Raji (cell line): ENCODE data around the gene ZNF423.

Experiments
- POLR2A ChIP-seq: IDR thresholded peaks from 2 replicates; pipeline ENCODE4 v1.6.1; 2011; ENCODE audit warnings: low read depth, low read length, control low read depth; ENCODE audit not compliant: insufficient read depth

The ZNF423 gene

GRCh38 chr16:49842972-49843371 is 12.9 kb downstream of the ZNF423 start:
- TF ChIP-seq POLR2A = no peak

- no peak for TF ChIP-seq POLR2A
These were observed 16.7 kb downstream of the ZNF423 start for GRCh38 chr16:49839017-49839825.

GRCh38 chr16:49838441-49839016 is 17.4 kb downstream of the ZNF423 start:
- no peak for TF ChIP-seq POLR2A

- TF ChIP-seq POLR2A = no peak
These were observed 18.1 kb downstream of the ZNF423 start for GRCh38 chr16:49837688-49838410.

DNA sequence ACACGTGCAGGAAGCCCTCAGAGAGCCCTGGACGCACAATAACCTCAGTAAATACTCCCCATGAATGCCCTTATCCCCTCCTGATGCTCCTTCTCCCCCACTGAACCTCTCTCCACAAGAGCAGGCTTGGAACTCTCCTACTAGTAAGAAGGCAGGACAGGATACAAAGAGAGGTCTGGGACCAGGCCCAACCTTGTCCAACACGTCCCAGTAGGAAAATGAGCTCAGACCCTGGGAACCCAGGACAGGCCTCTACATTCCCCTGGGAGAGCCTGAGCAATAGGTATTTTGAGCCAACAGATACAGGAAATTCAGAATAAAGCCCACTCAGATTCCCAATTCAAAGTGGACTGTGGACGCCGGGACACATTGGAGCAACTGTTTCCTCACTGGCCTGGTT is 19.2 kb downstream of the ZNF423 start:
- no peak for TF ChIP-seq POLR2A

DNA sequence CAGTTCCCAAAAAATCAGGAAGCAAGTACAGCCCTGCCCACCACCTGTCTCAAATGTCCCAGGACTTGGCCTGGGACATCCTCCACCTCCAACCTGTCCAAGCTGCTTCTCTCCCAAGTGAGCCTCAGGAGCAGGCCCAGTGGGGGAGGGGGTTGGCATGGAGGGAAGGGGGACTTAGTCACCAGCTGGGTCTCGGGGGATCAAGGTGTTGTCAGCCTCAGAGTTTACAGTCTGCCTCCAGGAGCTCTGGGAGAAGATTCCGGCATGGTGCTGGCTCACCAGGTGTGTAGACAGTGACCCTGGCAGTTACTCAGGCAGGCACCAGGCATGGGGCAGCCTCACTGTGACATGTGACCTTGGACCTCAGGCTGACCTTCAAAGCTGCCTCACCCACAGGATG is 19.7 kb downstream of the ZNF423 start:
- TF ChIP-seq POLR2A = no peak

DNA sequence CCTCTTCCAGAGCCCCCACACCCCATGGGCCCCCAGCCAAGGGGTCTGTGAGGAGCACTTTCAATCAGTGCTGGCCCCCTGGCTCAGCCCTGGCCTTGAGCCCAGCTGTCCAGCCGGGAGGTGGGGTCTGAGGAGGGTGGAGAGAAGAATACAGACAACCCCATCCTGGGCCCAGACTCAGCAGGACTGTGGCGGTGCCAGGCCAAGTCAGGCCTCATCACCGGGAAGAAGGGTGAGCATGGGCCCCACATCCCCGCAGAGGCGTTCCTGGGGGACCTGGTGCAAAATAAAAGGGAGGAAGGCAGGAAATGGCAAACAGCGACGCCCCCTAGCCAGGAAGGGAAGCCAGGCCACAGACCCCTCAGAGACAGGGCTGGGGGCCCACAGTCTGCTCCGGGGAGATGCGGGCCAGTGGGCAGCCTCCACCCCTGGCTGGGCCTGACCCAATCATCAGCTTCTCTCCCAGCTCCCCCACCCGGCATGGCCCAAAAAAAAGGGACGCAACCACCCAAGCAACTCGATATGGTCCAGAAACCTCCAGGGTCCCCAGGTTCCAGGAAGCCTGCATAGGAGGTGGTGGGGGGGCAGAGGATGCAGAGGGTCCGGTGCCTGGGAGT is 20.6 kb downstream of the ZNF423 start:
- no peak for TF ChIP-seq POLR2A

DNA sequence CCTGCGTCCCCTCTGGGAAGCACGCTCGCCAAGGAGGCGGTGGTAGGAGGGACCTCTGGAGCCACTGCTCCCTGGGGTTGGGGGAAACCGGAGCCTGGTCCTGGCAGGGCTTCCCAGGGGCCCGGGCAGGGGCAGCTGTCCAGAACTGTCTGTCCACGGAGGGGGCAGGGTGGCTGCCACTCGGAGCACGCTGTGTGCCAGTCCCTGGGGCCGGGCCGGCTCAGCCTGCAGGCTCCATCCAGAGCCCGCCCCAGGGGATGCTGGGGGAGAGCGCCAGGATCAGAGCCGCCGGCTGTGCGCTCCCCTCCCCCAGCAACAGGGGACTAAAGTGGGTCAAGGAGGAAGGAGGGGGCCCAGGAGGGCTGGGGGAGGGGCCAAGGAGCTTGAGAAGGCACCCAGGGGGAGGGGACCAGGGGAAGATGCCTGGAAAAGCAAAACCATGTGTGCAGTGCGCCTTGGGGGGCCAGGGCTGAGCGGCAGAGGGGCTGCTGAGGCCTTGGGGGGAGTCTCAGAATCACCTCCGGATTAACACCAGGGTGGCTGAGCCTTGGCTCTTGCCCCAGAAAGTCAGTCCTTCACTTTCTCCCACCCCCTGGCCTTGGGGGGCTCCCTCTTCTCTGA is 21.3 kb downstream of the ZNF423 start:
- no peak for TF ChIP-seq POLR2A

DNA sequence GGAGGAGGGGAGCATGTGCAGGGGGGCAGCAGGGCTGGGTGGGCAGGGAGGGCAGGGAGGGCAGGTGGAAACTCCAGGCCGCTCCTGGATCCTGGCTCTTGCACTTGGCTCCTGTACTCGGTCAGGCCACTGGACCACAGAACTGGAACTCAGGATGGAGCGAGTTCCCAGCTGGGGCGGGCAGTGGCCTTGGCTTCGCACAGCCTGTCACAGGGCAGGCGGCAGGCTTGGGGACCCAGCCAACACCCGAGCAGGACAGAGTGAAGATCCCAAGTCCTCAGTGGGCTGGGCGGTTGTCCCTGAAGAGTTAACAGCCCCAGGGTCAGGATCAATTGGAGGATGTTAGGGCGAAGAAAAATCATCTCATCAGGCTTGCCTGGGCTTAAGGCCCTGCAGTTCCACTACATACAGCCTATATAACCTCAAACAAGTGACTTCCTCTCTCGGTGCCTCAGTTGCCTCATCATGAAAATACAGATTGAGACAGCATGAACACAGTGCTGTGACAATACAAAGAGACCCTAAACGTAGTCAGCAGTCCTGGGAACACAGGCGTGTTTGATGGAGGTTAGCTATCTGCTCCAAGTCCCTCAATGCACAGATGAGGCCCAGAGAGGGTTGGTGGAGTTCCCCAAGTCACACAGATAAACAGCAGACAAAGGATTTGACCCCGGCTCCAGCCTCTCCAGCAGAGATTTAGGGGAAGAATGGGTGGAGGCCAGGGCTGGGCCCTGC is 21.9 kb downstream of the ZNF423 start:
- TF ChIP-seq POLR2A = no peak

DNA sequence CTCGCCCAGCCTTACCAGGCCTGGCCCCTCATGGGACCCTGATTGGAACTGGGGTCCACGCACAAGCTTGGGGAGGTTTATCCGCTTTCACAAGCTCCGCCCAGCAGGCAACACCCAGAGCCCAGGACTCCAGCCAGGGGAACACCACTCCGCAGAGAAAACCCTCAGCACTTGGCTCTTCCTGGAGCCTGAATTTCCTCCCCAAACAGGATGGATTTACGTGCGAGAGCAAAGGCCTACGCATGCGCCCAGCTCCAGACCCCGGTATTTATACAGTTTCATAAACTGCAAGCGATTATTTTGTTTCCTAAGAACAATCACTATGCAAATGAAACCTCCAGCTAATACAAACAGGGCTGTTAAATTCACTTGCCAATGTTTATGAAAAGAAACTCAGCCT is 22.8 kb downstream of the ZNF423 start:
- no peak for TF ChIP-seq POLR2A

DNA sequence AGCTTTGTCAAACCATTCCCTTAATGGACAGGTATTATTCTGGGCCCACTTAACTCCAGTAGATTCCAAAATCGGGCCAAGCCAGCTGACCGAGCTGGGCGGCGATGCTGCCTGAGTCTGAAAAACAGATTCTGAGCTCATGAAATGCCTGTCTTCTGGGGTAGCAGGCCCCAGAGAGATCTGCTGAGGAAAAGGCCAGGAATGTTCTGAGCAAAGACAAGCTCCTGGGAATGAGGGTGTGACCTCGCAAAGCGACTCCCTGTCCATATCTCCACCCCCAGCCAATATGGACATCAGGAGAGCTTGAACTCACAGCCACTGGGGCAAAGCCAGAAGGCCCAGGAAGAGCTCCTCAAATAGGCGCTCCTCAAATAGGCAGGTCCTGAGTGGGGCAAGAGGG is 23.7 kb downstream of the ZNF423 start:
- no peak for TF ChIP-seq POLR2A

GRCh38 chr16:49830873-49831272 is 25.0 kb downstream of the ZNF423 start:
- no peak for TF ChIP-seq POLR2A

- no peak for TF ChIP-seq POLR2A
These were observed 27.2 kb downstream of the ZNF423 start for GRCh38 chr16:49828533-49829267.
